Activated naive CD8-positive, alpha-beta T cell treated with anti-CD3 and anti-CD28 coated beads, Interleukin-2, amount 50 U/mL, for 16 hours (primary cell): ENCODE data around the gene TXN.
"Not testable (repeated sequence)": the region's sequence is repeated elsewhere in the genome, so short reads cannot be mapped to it uniquely, and the experiment has no call there.

Experiments
- DNase-seq: peaks from one replicate; pipeline ENCODE4 v3.0.0-alpha.2; 2020; ENCODE audit warnings: low read depth, low spot score

TXN gene

GRCh38 chr9:110208031-110208430 lies 48.3 kb downstream of the TXN start, which contains the start of gene C9orf152:
Gene C9orf152 (minus strand): TSS chr9:110208159. CDS start chr9:110207579, 580 bp downstream.
- DNase-seq = no peak

GRCh38 chr9:110207071-110207641 lies 49.2 kb downstream of the TXN start:
- DNase-seq = no peak

GRCh38 chr9:110206389-110206788 lies 49.9 kb downstream of the TXN start:
- DNase-seq = no peak

- not testable (repeated sequence) for DNase-seq
These were observed 50.7 kb downstream of the TXN start for GRCh38 chr9:110205612-110206011.

DNA sequence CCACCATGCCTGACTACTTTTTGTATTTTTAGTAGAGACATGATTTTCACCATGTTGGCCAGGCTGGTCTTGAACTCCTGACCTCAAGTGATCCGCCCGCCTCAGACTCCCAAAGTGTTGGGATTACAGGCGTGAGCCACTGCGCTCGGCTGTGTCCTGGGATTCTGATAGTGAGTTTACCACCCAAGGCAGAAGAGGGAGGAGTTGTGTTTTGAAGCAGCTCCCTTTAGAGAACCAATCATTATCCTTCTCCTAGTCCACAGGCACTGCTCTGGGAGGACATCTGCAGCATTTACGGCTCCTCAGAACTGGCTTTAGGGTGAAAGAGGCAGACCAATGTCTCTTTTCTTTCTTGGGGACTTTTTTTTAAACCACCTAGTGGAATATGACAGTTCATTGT lies 54.1 kb downstream of the TXN start:
- DNase-seq = no peak

GRCh38 chr9:110199643-110200042 lies 56.7 kb downstream of the TXN start:
- DNase-seq = no peak

DNA sequence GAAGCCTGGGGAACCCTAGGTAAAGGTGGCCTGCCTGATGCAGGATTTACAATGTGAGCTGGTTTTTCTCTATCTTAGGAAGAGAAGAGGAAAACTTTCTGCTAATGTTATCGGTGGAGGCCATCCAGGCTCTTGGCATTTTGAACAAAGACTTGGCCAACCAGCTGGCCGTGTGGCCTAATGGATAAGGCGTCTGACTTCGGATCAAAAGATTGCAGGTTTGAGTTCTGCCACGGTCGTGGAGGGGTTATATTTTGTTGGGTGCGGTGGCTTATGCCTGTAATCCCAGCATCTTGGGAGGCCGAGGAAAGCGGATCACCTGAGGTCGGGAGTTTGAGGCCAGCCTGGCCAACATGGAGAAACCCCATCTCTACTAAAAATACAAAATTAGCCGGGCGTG lies 58.0 kb downstream of the TXN start:
- no peak for DNase-seq

GRCh38 chr9:110197330-110198187 lies 58.7 kb downstream of the TXN start:
- DNase-seq = no peak

GRCh38 chr9:110196084-110196499 lies 60.2 kb downstream of the TXN start:
- not testable (repeated sequence) for DNase-seq
